ENCODE measurements around the gene SALL4. TPM values are rescaled to one million over a fixed set of nuclear protein-coding genes. Genes with fewer than 3 reads are reported as not detected.

Gene SALL4
- total and polyA plus RNA-seq, 4 donors, result 0.16 to 3.6 (median 1.4) TPM

GRCh38 chr20:51796340-51796739, 6.0 kb downstream of the SALL4 start:
- H3K36me3 ChIP-seq (ENCODE audit: control insufficient read depth in 4 of 4, insufficient read depth in 3 of 4, low read depth in 1 of 4, low read length in 3 of 4), result no peaks in the 10 kb centered on the region
- no peaks in the 10 kb centered on the region for H3K9me3 ChIP-seq (ENCODE audit: control insufficient read depth in 4 of 4, low read length in 3 of 4)
- H3K4me1 ChIP-seq (ENCODE audit: control insufficient read depth in 4 of 4, insufficient read depth in 4 of 4, low read length in 3 of 4), result peaks cover 0 to 15% (median 11%) of the 10 kb centered on the region in 4 donors
- no peak for TF ChIP-seq SP1 (IDR thresholded peaks at IDR 0.05)
- TF ChIP-seq RXRA (IDR thresholded peaks at IDR 0.05), result no peak
- no peak for TF ChIP-seq RAD21 (IDR thresholded peaks at IDR 0.05)
- TF ChIP-seq ZBTB33 (IDR thresholded peaks at IDR 0.05), result no peak
- TF ChIP-seq EGR1 (IDR thresholded peaks at IDR 0.05; ENCODE audit: low read depth in 2 of 2), result no peak
- TF ChIP-seq JUND (IDR thresholded peaks at IDR 0.05), result no peak
- no peak for TF ChIP-seq REST (IDR thresholded peaks at IDR 0.05)
- no peak for TF ChIP-seq ATF3 (IDR thresholded peaks at IDR 0.05)
- no peak for TF ChIP-seq YY1 (IDR thresholded peaks at IDR 0.05)
- TF ChIP-seq HNF4G (IDR thresholded peaks at IDR 0.05), result no peak
- TF ChIP-seq FOXA1 (IDR thresholded peaks at IDR 0.05), result no peak
- TF ChIP-seq HNF4A (conservative IDR thresholded peaks at IDR 0.05), result no peak
- no peak for TF ChIP-seq NR2F2 (IDR thresholded peaks at IDR 0.05)
- TF ChIP-seq CTCF (IDR thresholded peaks at IDR 0.05; ENCODE audit: low read depth, low read length, missing input control), result no peak
- no peak for TF ChIP-seq GABPA (IDR thresholded peaks at IDR 0.05 in 1 of 2, conservative IDR thresholded peaks at IDR 0.05 in 1 of 2)
- TF ChIP-seq FOXA2 (IDR thresholded peaks at IDR 0.05), result no peak
- TF ChIP-seq TAF1 (conservative IDR thresholded peaks at IDR 0.05), result no peak
- whole genome bisulfite sequencing, result 93% methylated on average over 3 of the region's 3 CpGs
- no peak for DNase-seq (ENCODE audit: low spot score)
- H3K27me3 ChIP-seq (ENCODE audit: control insufficient read depth in 4 of 4, insufficient read depth in 4 of 4, low read length in 3 of 4), result no peaks in the 10 kb centered on the region
- H3K4me3 ChIP-seq (ENCODE audit: low read depth in 1 of 3, low read length in 3 of 3), result no peak overlapping the region
- H3K27ac ChIP-seq (ENCODE audit: low read depth in 1 of 2, low read length in 2 of 2), result no peak overlapping the region
- no peak overlapping the region for H3K9ac ChIP-seq (ENCODE audit: low read depth in 1 of 2, low read length in 2 of 2)

GRCh38 chr20:51792960-51793359, 9.4 kb downstream of the SALL4 start:
- no peaks in the 10 kb centered on the region for H3K9me3 ChIP-seq (ENCODE audit: control insufficient read depth in 4 of 4, low read length in 3 of 4)
- no peak overlapping the region for H3K9ac ChIP-seq (ENCODE audit: low read depth in 1 of 2, low read length in 2 of 2)
- peaks cover 0 to 5% (median 0%) of the 10 kb centered on the region in 4 donors for H3K36me3 ChIP-seq (ENCODE audit: control insufficient read depth in 4 of 4, insufficient read depth in 3 of 4, low read depth in 1 of 4, low read length in 3 of 4)
- TF ChIP-seq YY1 (IDR thresholded peaks at IDR 0.05), result no peak
- TF ChIP-seq EGR1 (IDR thresholded peaks at IDR 0.05; ENCODE audit: low read depth in 2 of 2), result no peak
- no peak for TF ChIP-seq SP1 (IDR thresholded peaks at IDR 0.05)
- no peak for TF ChIP-seq REST (IDR thresholded peaks at IDR 0.05)
- TF ChIP-seq FOXA2 (IDR thresholded peaks at IDR 0.05), result no peak
- TF ChIP-seq ZBTB33 (IDR thresholded peaks at IDR 0.05), result no peak
- TF ChIP-seq HNF4G (IDR thresholded peaks at IDR 0.05), result no peak
- no peak for TF ChIP-seq MAX (IDR thresholded peaks at IDR 0.05)
- TF ChIP-seq NR2F2 (IDR thresholded peaks at IDR 0.05), result no peak
- H3K27me3 ChIP-seq (ENCODE audit: control insufficient read depth in 4 of 4, insufficient read depth in 4 of 4, low read length in 3 of 4), result no peaks in the 10 kb centered on the region
- no peaks in the 10 kb centered on the region for H3K4me1 ChIP-seq (ENCODE audit: control insufficient read depth in 4 of 4, insufficient read depth in 4 of 4, low read length in 3 of 4)
- H3K27ac ChIP-seq (ENCODE audit: low read depth in 1 of 2, low read length in 2 of 2), result no peak overlapping the region
- DNase-seq (ENCODE audit: low spot score), result no peak
- no peak overlapping the region for H3K4me3 ChIP-seq (ENCODE audit: low read depth in 1 of 3, low read length in 3 of 3)
- 92% methylated on average over 7 of the region's 7 CpGs for WGBS
